Measurements from ENCODE around the gene CPTP.

Gene CPTP

DNA sequence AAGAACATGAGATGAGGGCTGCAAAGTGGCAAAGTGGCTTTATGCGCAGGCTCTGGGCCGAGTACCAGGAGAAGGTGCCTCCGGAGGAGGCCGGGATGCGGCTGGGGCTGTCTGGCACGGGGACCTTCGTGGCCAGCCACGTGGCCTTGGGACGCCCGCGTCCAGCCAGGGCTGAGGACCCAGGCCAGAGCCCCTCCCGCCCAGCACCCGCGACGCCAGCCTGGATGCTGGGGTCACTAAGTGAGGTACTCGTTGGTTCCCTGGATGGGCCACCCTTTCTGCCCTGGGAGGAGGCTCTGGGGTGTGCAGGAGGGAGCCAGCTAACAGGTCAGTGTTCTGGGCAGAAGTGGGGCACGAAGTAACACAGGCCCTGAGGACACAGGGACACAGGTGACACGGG, 31.8 kb upstream of the CPTP start:
- DNase-seq = no peak

DNA sequence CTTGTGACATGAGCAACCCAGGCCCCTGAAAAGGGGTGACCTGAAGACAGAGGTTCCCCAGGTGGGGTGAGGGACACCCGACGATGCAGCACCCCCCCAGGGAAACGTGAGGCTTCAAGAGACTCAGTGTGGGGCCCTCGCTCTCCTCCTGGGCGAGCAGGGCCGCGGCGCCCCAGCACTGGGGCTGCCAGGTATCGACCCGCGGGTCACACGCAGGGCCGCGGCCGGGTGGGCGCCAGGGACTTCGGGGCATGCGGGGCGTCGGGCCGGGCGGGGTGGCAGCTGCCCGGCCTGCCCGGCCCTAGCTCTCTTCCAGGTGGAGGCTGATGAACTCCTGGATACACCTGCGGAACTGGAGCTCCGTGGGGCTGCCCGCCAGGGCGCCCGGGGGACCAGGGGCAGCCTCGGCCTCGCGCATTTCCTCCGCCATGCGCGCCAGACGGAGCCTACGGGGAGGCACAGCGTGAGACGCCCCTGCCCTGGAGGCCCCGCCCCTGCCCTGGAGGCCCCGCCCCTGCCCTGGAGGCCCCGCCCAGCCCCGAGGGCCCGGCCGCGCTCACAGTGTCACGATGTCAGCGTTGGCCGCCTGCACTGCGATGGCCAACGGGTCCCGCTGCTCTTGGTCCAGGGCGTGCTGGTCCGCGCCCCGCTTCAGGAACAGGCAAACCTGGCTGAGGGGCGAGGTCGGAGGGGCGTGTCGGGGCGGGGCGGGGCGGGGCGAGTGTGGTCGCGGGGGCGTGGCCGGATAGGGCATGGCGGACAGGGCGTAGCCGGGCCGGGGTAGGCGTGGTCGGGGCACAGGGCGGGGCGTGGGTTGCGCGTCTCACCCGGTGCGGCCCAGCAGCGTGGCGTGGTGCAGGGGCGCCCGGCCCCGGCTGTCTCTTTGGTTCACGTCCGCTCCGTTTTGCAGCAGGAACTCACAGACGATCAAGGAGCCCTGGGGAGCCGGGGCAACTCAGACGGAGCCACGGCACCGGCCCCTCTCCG, 31.0 kb upstream of the CPTP start:
- no peak for DNase-seq

DNA sequence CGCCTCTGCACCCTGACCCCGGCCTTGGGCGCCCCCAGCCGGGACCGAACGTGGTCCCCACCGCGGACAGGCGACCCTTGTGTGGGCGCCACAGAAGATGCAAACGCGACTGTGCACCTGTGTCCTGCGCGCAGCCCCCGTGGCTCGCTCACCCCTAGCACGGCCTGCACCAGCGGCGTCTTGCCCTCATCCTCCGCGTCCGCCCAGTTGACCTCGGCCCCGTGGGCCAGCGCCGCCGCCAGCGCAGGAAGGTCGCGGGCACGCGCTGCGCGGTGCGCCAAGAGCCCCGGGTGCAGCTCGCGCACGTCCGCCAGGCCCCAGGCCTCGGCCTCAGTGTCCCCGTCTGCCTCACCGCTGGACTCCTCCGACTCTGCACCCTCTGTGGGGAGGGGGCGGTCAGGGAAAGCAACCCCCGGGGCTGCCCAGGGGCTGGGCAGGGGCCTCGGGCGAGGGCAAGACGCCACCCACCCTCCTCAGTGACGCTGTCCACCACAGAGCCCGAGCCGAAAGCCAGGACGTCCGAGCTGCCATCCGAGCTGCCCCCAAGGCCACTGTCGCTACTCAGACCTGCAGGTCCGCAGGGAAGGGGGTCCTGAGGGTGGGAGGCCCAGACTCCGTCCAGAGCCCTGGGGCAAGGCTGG, 30.2 kb upstream of the CPTP start:
- no peak for DNase-seq

DNA sequence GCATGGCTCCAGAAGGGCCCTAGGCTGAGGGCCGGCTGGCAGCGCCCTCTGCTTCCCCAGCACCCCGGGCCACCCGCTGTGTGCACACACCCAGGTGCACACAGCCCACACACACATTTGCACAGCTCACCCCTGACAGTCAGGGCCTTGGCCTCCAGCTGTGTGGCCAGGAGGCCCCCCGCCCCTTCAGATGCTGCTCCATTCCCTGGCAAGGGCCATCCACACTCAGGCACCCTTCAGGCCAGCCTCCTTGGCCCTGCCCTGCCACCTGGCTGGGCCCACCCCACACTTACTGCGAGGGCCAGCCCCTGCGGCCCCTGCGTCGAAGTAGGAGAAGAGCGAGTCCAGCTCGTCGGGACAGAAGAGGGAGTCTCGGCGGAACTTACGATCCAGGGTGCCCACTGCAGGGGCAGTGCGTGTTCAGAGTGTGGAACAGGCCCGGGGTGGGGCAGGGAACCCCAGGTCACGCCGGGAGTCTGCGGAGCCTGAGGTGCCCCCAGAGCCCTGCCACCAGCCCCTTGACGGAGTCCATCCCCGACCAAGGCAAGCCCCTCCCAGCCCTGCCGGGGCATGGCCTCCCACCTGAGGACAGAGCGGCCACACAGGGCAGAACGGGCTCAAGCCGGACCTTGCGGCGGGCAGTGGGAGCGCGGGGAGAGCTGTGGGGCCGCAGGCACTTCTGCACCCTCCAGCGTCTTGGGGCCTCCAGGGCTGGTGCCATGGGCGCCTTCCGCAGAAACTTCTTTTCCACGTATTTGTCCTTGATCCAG, 29.3 kb upstream of the CPTP start:
- DNase-seq = no peak

DNA sequence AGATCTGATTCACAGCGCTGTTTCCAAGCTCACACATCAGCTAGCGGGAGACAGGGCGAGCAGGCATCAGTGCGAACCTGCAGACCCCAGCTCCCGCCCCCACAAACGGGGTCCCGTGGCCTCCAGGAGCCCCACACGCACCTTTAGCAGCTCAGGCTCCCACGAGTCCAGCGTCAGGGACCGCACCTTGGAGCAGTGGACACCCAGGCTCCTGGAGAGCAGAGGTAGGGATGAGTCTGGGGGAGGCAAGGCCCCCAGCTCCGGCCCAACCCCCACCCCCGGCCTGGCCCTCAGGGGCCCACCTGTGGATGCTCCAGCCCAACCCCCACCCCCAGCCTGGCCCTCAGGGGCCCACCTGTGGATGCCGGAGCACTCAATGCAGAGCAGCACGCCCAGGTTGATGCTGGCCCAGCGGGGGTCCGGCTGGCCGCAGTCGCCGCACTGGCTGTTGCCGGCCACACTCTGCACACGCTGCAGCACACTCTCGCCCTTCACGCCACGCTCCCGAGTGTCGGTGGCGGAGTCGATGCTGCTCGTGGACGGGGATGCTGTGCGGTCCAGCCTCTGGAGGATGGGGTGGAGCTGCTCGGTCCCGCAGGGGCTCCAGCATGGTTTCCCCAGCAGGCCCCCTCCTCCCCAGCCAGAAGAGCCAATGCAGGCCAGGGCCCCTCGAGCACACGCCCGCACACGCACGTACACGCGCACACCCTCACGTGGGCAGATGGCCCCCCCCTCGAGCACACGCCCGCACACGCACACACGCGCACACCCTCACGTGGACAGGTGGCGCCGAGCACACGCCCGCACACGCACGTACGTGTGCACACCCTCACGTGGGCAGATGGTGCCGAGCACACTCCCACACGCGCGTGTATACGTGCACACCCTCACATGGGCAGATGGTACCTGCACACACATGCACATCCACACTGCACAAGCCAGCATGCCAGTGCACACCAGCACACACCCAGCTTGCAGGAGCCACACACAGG, 28.2 kb upstream of the CPTP start:
- DNase-seq = no peak

DNA sequence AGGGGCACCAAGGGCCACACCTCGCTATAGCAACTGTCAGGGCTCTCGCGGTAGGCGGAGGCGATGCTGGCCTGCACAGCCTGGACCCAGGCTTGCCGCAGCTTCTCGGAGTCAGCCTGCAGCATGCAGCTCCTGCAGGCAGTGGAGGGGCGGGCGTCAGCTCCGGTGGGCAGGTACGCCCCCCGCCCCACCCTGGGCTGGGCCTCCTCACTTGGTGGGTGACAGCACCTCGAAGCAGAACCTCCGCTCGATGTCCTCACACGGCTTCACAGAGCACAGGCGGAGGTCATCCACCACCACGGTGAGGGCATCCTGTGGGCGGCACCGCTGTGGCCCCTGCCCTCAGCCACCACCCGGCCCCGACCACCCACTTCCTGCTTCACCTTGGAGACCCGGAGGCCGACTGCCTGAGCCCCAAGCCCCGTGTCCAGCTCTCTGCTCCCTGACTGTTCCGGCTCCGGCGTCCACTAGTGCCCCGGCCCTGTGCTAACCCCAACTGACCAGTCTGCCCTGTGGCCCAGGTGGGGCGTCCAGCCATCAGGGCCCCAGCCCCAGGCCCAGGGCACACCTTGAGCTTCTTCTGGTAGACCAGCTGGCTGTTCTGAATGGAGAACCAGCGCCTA, 26.7 kb upstream of the CPTP start:
- DNase-seq = no peak

DNA sequence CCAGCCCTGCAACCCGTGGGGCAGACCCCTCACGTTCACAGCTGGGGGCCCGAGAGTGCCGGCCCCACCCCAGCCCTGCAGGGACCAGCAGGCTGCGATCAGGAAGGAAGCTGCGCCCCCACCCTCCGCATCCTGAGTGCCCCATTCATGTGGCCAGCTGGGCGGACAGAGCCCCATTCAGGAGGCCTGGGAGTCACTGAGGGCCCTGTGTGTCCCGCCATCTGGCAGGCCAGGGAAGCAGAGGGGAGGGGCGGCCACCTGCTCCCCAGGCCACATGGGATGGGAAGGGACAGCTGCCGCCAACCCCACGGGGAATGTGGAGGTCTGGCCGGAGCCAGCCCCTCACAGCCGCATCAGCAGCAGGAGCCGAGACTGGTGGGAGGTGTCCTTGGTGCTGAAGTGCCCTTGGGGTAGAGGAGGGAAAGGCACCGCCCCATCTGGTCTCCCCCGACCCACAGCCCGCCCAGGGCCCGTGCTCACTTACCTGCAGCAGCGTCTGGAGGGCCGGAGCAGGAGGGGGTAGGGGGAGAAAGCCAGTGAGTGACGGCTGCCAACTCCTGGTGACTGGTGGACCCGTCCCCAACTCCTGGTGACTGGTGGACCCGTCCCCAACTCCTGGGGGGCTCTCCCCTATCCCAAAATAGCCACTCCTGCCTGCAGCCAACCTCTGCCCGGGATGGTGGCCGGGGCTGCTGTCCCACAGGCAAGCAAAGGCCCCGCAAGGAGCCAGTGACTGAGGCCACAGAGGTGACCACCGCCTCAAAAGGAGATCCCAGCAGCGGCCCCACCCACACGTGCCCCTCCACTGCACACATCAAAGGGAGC, 25.5 kb upstream of the CPTP start:
- peak; percentile 47 for DNase-seq

DNA sequence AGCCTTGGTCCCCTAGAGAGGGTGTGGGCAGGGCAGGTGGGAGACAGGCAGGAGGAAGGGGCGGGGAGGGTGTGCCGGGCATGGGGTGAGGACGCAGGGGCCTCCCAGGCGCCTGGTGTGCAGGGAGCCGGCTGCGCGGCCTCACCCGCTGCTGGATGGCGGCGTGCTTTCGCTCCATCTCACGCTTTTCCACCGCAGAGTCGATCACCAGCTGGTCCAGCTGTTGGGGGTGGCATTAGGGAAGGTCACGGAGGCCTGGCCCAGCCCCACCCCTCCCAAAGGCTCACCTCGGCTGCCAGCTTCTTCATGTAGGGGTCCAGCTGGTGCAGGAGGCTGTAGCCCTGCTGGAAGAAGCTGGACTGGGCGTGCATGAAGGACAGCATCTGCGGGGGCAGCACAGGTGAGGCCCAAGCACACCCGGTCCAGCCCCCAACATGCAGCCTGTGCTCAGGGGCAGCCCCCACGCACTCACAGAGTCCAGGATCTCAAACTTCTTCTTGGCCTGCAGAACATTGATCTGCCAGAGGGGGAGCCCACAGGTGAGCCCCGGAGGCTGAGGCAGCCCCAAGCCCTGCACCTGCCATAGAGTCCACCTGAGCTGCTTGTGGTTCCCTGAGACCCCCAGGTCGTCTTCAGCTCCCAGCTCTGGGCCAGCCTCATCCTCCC, 24.8 kb upstream of the CPTP start:
- no peak for DNase-seq

DNA sequence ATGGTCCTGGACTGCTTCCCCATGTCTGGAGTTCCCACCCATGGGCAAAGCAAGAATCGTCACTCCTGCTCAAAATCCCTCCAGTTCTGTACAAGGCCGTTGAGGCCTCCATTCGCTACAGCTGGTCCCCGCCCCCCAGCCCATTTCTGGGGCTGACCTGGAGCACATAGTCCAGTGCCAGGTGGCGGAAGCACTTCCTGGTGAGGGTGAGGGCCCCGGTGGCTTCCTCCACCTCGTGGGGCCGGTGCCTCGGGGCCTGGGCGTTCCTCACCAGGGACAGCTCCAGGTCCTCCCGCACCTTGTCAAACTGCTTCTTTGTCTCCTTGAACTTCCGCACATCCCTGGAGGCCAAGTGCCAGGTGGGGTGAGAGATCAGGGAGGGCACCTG, 24.3 kb upstream of the CPTP start:
- DNase-seq = no peak

DNA sequence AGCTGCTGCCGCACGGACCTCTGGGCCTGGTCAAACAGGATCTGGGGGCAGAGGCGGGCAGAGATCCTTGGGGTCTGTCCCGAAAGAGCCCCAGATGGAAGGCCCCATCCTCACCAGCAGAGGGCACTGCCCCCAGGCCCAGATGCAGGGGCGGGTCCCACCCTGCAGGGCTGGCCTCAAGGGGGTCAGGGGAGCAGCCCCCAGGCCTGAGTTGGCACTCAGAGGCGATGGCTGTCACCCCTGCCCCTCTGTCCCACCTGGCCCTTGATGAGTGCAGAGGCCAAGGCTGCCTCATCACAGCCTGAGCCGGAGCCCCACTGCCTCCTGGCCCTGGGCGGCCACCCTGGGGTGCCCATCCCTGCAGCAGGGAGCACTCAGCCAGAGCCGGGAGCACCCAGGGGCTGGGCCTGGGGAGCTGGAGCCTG, 22.6 kb upstream of the CPTP start:
- DNase-seq = no peak

DNA sequence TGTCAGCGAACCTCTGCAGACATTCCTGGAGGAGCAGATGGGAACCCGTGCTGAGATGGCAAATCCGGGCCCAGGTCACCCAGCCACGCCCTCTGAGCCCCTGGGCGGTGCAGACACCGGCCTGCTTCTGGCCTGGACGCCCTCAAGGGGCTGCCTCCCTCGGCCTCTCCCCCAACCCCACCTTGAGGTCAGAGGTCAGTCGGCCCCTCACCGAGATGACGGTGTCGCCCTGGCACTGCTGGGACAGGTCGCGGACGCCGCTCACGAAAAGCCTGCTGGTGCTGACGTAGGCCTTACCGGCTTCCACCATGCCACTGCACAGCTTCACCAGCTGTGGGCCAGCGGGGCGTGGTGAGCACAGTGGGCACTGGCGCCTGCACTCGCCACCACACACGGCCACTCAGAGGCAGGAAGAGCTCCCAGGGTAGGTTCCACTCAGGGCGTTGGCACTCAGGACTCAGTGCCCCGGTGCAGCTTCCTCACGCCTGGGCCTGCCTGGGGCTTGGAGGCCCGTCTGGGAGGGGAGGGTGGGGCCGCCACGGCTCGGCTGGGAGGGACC, 21.6 kb upstream of the CPTP start:
- peak; percentile 48 for DNase-seq

DNA sequence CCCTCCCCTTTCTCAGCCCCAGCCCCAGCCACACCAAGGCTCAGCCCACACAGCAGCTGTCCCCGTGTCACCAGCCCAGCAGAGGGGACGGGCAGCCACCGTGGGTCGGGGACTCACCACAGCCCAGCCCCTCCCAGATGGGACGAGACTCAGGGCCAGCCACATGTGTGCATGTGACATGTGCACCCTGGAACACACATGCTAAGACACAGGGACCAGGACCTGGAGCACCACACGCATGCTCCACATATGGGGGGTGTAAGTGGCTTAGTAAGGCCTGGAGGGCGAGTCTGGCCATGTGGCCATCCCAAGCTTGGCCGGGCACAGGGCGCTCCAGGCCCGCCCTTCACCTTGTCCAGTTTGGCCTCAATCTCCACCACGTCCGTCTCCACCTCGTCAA, 20.9 kb upstream of the CPTP start:
- DNase-seq = no peak

DNA sequence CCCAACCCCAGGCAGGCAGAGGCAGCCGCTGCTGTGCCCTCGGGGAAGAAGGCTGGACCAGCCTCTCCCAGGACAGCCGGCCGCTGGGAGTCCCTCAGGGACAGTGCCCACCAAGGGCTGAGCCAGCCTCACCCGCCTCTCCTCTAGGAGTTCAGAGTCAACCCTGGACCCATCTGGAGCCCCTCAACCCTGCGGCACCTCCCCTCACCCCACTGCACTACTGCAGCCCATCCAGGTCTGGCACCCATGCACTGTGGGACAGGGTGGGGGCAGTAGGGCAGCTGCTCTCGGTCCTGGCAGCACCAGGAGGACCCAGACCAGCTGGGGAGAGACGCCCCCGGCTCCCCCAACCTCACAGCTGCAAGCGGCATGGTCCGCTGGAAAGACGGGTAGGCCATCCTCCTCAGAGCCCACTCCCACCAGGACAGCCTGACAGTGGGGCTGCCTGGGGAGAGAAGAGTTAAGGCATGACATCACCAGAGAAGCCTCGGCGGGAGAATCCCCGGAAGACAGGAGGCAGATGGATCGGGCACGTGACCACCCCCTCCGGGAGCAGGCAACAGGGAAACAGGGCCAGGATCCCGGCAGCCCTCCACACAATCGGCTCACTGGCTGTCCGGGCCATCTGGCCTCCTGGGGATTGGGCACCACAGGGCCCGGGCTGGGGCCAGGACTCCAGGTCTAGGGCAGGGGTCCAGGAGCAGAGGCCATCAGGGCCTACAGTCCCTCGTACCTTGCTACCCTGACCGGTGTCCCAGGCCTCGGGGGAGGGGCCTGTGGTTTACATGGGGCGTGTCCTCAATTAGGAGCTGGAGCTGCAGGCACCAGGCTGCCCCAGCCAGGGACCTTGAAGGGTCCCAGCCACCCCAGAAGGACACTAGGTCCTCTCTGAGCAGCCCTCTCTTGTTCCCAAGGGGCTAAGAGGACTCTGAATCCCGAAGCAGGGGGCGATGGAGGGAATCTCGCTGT, 20.0 kb upstream of the CPTP start:
- peak; percentile 90 for DNase-seq

DNA sequence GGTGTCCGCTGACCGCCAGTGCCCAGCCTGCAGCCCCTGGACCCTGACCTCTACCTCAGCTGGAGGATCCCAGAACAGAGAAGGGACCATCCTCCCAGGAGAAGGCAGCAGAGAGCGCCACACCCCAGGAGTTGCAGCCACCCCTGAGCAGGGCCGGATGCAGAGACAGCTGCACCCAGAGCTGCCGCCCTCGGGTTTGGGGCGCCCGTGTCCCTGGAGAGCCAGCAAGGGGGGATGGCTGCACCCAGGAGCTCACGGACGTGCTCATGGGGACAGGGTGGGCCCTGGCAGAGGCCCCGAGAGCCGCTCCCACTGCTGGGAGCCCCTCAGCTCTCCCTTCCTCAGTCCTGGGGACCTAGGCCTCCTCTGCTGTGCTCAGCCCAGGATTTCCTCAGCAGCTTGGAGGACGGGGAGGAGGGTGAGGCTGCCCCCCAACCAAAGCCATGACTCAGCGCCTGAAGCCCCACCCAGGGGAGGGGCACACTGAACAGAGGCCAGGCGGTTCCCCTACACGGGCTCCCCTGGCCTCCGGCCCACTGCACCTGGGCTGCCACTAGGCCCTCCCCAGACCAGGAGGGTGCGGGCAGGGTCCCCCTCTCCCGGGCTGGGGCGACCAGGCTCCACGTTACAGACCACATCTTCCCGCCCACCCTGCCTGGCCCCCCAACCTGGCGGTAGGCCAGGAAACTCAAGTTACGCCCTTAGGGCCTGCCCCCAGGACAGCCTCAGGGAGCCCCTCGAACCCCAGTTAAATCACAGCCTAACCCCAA, 19.1 kb upstream of the CPTP start:
- DNase-seq = peak; percentile 78

DNA sequence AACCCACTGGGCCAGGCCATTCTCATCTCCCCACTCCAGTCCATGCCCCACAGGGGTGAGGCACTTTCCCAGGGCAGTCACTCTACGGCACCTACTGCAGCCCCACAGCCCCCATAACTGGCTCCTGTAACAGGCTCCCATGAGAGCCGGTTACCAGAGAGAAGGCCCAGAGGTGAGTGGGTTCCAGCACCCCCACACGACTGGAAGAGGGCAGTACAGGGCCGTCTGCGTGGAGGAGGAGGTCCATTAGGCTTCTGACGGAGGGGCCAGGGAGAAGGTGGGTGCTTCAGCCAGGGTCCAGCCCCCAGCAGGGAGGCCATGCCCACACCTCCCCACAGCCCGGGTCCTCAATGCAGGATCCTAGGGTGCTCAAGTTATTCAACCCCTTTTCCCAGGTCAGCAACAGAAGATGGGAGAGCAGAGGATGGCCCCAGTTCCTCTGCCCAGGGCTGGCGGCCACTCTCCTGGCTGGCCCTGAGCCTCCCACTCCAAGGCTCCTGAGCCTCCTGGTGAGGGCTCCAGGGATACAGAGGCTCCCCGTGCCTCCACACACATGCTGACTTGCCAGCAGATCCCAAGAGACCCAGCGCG, 18.4 kb upstream of the CPTP start:
- peak; percentile 46 for DNase-seq

DNA sequence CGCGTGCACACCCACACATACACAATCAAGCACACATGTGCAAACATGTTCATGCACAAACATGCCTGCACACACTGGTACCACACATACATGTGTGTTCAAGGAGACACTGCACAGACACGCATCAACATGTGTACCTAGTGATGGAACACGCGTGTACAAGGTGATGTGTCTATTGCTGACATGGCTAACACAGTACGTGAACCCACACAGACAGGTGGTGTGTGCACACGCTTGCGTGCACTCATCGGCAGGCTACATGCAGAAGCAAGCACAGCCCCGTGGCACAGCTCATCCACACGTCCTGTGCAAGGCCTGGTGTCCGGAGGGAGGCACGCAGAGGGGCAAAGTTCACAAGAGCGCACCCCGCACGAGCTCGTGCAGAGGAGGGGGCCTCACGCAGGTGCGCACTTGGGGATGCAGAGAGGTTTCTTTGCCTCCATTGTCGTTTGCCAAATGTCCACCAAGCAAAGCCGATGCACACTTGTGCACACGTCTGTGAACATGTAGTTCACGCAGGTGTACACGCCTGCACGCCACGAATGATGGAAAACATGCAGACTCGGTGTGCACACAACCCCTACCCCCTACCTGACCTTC, 17.8 kb upstream of the CPTP start:
- no peak for DNase-seq

Measured in NCI-H2171 (cell line).